NB4 (cell line): ENCODE data around the gene SMURF2.

Experiments
- CTCF ChIP-seq: IDR thresholded peaks from one replicate; pipeline ENCODE4 v1.5.1; 2012; ENCODE audit warnings: low read depth, low read length
- MYC ChIP-seq: IDR thresholded peaks from 2 replicates; pipeline ENCODE4 v1.6.1; 2011; ENCODE audit warnings: low read depth, low read length
- POLR2A ChIP-seq: IDR thresholded peaks from 2 replicates; pipeline ENCODE4 v1.6.1; 2011; ENCODE audit warnings: mild to moderate bottlenecking; ENCODE audit not compliant: insufficient read length; ENCODE audit errors: extremely low read depth

- TF ChIP-seq MYC (no peak), CTCF (no peak), POLR2A (no peak)
Observed at GRCh38 chr17:64504769-64505339, 157.3 kb downstream of the SMURF2 start.
